ENCODE data around the gene UFSP2.

Gene UFSP2

DNA sequence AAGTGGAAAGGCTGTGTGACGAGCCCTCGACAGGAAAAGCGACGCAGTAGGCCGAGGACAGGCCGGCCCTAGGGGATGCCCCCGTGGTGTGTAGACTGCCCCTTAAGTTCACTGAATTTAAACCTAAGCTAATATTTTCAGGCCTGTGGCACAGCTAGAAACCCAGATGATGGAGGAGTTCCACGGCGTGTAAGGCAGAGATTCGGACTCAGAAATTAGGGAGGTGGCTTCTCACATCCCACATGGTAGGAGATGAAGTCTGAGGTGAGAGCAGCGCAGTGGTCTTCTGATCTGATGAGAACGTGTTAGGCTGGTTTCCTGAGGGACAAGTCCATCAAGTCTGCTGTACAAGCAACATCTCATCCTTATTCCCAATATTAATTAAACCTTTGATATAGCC, 37.8 kb downstream of the UFSP2 start:
- Histone ChIP-seq H3K27me3 (ENCODE audit: control insufficient read depth in 1 of 2, insufficient read depth in 2 of 2, low read length in 2 of 2) (no peaks in the 10 kb centered on the region), H3K9me3 (ENCODE audit: control insufficient read depth in 1 of 2, low read length in 2 of 2) (no peaks in the 10 kb centered on the region), H3K4me1 (ENCODE audit: control insufficient read depth in 1 of 2, insufficient read depth in 2 of 2, low read length in 2 of 2) (no peaks in the 10 kb centered on the region), H3K9ac (ENCODE audit: low read depth in 1 of 2, low read length in 2 of 2) (no peak overlapping the region), H3K36me3 (ENCODE audit: control insufficient read depth in 1 of 2, insufficient read depth in 2 of 2, low read length in 2 of 2) (no peaks in the 10 kb centered on the region), H3K27ac (ENCODE audit: low read depth, low read length) (no peak overlapping the region), H3K4me3 (ENCODE audit: low read depth in 1 of 2, low read length in 2 of 2) (no peak overlapping the region)

DNA sequence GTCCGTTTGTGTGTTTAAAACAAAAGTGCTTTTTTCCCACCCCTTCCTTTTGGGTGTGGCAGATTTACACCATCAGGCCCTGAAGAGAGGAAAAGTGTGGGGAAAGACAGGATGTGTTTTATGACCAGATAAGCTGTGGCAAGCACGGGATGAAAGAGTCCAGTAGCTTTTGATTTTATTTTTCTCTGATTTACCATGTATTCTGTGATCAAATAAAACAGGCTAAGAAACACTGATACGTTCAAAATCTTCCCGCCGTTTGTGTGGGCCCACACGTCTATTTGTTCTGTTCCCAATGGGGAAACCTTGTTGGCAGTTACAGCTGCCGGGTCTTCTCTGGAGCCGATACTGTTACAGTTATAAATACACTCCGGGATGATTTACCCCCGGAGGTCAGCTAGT, 40.8 kb downstream of the UFSP2 start:
- no peak overlapping the region for H3K27ac ChIP-seq (ENCODE audit: low read depth, low read length)
- no peaks in the 10 kb centered on the region for H3K4me1 ChIP-seq (ENCODE audit: control insufficient read depth in 1 of 2, insufficient read depth in 2 of 2, low read length in 2 of 2)
- no peak overlapping the region for H3K4me3 ChIP-seq (ENCODE audit: low read depth in 1 of 2, low read length in 2 of 2)
- no peaks in the 10 kb centered on the region for H3K36me3 ChIP-seq (ENCODE audit: control insufficient read depth in 1 of 2, insufficient read depth in 2 of 2, low read length in 2 of 2)
- no peak overlapping the region for H3K9ac ChIP-seq (ENCODE audit: low read depth in 1 of 2, low read length in 2 of 2)
- no peaks in the 10 kb centered on the region for H3K27me3 ChIP-seq (ENCODE audit: control insufficient read depth in 1 of 2, insufficient read depth in 2 of 2, low read length in 2 of 2)
- H3K9me3 ChIP-seq (ENCODE audit: control insufficient read depth in 1 of 2, low read length in 2 of 2): peaks cover 0 to 2% of the 10 kb centered on the region in 2 donors

DNA sequence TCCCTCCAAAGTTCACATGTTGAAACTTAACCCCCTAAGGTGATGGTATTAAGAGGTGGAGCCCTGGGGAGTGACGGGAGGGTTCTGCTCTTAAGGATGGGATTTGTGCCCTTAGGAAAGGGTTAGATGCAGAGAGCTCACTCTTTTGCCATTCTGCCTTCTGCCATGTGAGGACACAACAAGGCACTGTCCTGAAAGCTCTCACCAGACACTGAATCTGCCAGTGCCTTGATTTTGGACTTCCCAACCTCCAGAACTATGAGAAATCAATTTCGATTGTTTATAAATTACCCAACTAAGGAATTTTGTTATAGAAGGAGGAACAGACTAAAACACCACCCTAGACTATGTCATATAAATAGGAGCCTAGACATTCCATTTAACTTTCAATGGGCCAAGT, 41.7 kb downstream of the UFSP2 start:
- H3K9ac ChIP-seq (ENCODE audit: low read depth in 1 of 2, low read length in 2 of 2): no peak overlapping the region
- peaks cover 0 to 2% of the 10 kb centered on the region in 2 donors for H3K9me3 ChIP-seq (ENCODE audit: control insufficient read depth in 1 of 2, low read length in 2 of 2)
- H3K27ac ChIP-seq (ENCODE audit: low read depth, low read length): no peak overlapping the region
- H3K36me3 ChIP-seq (ENCODE audit: control insufficient read depth in 1 of 2, insufficient read depth in 2 of 2, low read length in 2 of 2): no peaks in the 10 kb centered on the region
- H3K4me1 ChIP-seq (ENCODE audit: control insufficient read depth in 1 of 2, insufficient read depth in 2 of 2, low read length in 2 of 2): no peaks in the 10 kb centered on the region
- no peaks in the 10 kb centered on the region for H3K27me3 ChIP-seq (ENCODE audit: control insufficient read depth in 1 of 2, insufficient read depth in 2 of 2, low read length in 2 of 2)
- no peak overlapping the region for H3K4me3 ChIP-seq (ENCODE audit: low read depth in 1 of 2, low read length in 2 of 2)

DNA sequence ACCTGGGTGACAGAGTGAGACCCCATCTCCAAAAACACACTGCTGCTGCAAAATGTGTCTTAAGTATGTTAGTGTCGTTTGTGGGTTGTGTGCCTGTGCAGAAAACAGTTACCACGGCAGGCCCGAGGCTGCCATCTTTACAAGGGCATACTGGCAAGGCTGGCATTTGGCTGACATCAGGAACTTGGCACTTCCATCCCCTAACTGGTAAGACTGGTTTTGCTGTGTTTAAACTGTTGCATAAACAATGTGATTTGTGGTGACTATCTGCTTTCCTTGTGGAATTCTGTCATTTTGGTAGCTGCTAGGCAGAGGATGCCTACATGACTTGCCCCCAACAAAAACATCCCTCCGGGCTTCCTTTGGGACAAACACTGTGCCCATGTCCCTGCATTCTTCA, 42.3 kb downstream of the UFSP2 start:
- Histone ChIP-seq H3K4me1 (ENCODE audit: control insufficient read depth in 1 of 2, insufficient read depth in 2 of 2, low read length in 2 of 2) (no peaks in the 10 kb centered on the region), H3K9ac (ENCODE audit: low read depth in 1 of 2, low read length in 2 of 2) (no peak overlapping the region), H3K9me3 (ENCODE audit: control insufficient read depth in 1 of 2, low read length in 2 of 2) (peaks cover 0 to 2% of the 10 kb centered on the region in 2 donors), H3K27me3 (ENCODE audit: control insufficient read depth in 1 of 2, insufficient read depth in 2 of 2, low read length in 2 of 2) (no peaks in the 10 kb centered on the region), H3K27ac (ENCODE audit: low read depth, low read length) (no peak overlapping the region), H3K36me3 (ENCODE audit: control insufficient read depth in 1 of 2, insufficient read depth in 2 of 2, low read length in 2 of 2) (no peaks in the 10 kb centered on the region), H3K4me3 (ENCODE audit: low read depth in 1 of 2, low read length in 2 of 2) (no peak overlapping the region)

DNA sequence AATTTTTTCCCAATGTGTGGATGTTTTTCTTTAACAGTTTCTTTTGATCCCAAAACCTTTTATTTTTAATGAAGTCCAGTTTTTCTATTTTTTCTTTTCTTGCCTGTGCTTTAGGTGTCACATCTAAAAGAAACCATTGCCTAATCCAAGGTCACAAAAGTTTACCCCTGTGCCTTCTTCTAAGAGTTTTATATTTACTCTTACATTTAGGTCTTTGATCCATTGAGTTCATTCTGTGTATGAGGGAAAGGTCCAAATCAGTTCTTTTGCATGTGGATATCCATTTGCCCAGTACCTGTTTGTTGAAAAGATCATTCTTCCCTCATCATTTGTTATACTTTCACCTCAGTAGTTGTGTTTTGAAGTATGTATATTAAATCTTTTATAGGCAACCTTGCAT, 43.0 kb downstream of the UFSP2 start:
- Histone ChIP-seq H3K27me3 (ENCODE audit: control insufficient read depth in 1 of 2, insufficient read depth in 2 of 2, low read length in 2 of 2) (no peaks in the 10 kb centered on the region), H3K27ac (ENCODE audit: low read depth, low read length) (no peak overlapping the region), H3K4me1 (ENCODE audit: control insufficient read depth in 1 of 2, insufficient read depth in 2 of 2, low read length in 2 of 2) (no peaks in the 10 kb centered on the region)

DNA sequence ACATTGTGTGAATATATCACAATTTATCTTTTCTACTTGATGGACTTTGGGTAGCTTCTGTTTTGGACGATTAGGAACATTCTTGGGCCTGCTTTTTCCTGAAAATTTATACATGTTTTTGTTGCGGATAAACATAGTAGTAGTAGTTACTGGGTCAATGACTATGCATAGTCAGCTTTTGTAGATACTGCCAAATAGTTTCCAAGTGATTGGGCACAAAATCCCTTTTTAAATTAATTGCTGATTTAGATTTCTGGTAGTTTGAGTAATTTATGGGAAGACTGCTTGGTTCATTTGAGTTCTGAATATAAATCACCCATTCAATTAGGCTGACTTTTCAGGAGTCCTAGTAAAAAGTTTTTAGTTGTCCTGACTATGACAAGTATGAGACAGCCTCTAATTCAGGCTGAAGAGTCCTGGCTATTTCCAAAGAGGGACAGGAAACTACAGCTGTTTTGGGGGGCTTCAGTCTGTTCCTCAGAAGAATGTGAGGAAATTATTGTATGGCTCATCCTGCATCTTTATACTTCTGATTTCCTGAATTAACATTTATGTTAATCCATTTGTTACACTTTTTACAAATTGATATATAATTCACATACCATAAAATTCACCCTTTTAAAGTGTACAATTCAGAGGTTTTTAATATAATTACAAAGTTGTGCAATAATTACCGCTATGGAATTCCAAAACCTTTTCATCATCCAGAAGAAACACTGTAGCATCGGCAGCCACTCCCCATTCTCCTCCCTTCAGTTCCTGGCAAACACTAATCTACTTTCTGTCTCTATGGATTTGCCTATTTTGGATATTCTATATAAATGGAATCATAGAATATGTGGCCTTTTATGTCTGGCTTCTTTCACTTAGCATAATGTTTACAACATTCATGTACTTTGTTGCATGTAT, 44.2 kb downstream of the UFSP2 start:
- no peaks in the 10 kb centered on the region for H3K27me3 ChIP-seq (ENCODE audit: control insufficient read depth in 1 of 2, insufficient read depth in 2 of 2, low read length in 2 of 2)
- no peaks in the 10 kb centered on the region for H3K4me1 ChIP-seq (ENCODE audit: control insufficient read depth in 1 of 2, insufficient read depth in 2 of 2, low read length in 2 of 2)
- no peaks in the 10 kb centered on the region for H3K36me3 ChIP-seq (ENCODE audit: control insufficient read depth in 1 of 2, insufficient read depth in 2 of 2, low read length in 2 of 2)
- peaks cover 0 to 2% of the 10 kb centered on the region in 2 donors for H3K9me3 ChIP-seq (ENCODE audit: control insufficient read depth in 1 of 2, low read length in 2 of 2)
- H3K9ac ChIP-seq (ENCODE audit: low read depth in 1 of 2, low read length in 2 of 2): no peak overlapping the region
- H3K27ac ChIP-seq (ENCODE audit: low read depth, low read length): no peak overlapping the region
- no peak overlapping the region for H3K4me3 ChIP-seq (ENCODE audit: low read depth in 1 of 2, low read length in 2 of 2)

More for the DNA sequence above, 43.0 kb downstream of the UFSP2 start:
- Histone ChIP-seq H3K9me3 (ENCODE audit: control insufficient read depth in 1 of 2, low read length in 2 of 2) (peaks cover 0 to 2% of the 10 kb centered on the region in 2 donors), H3K36me3 (ENCODE audit: control insufficient read depth in 1 of 2, insufficient read depth in 2 of 2, low read length in 2 of 2) (no peaks in the 10 kb centered on the region), H3K9ac (ENCODE audit: low read depth in 1 of 2, low read length in 2 of 2) (no peak overlapping the region), H3K4me3 (ENCODE audit: low read depth in 1 of 2, low read length in 2 of 2) (no peak overlapping the region)

DNA sequence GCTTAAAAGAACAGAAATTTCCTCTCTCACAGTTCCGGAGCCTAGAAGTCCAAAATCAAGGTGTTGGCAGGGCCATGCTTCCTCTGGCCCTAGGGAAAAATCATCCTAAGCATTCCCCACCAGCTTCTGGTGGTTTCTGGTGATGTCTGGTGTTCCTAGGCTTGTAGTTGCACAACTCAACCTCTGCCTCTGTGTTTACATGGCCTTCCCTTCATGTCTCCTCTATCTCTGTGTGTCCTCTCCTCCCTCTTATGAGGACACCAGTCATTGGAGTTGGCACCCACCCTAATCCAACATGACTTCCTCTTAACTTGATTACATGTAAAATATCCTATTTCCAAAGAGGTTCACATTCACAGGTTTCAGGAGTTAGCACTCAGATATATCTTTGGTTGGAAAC, 45.4 kb downstream of the UFSP2 start:
- Histone ChIP-seq H3K9me3 (ENCODE audit: control insufficient read depth in 1 of 2, low read length in 2 of 2) (peaks cover 0 to 2% of the 10 kb centered on the region in 2 donors), H3K4me1 (ENCODE audit: control insufficient read depth in 1 of 2, insufficient read depth in 2 of 2, low read length in 2 of 2) (no peaks in the 10 kb centered on the region), H3K9ac (ENCODE audit: low read depth in 1 of 2, low read length in 2 of 2) (no peak overlapping the region), H3K27me3 (ENCODE audit: control insufficient read depth in 1 of 2, insufficient read depth in 2 of 2, low read length in 2 of 2) (no peaks in the 10 kb centered on the region), H3K27ac (ENCODE audit: low read depth, low read length) (no peak overlapping the region), H3K36me3 (ENCODE audit: control insufficient read depth in 1 of 2, insufficient read depth in 2 of 2, low read length in 2 of 2) (no peaks in the 10 kb centered on the region), H3K4me3 (ENCODE audit: low read depth in 1 of 2, low read length in 2 of 2) (no peak overlapping the region)

DNA sequence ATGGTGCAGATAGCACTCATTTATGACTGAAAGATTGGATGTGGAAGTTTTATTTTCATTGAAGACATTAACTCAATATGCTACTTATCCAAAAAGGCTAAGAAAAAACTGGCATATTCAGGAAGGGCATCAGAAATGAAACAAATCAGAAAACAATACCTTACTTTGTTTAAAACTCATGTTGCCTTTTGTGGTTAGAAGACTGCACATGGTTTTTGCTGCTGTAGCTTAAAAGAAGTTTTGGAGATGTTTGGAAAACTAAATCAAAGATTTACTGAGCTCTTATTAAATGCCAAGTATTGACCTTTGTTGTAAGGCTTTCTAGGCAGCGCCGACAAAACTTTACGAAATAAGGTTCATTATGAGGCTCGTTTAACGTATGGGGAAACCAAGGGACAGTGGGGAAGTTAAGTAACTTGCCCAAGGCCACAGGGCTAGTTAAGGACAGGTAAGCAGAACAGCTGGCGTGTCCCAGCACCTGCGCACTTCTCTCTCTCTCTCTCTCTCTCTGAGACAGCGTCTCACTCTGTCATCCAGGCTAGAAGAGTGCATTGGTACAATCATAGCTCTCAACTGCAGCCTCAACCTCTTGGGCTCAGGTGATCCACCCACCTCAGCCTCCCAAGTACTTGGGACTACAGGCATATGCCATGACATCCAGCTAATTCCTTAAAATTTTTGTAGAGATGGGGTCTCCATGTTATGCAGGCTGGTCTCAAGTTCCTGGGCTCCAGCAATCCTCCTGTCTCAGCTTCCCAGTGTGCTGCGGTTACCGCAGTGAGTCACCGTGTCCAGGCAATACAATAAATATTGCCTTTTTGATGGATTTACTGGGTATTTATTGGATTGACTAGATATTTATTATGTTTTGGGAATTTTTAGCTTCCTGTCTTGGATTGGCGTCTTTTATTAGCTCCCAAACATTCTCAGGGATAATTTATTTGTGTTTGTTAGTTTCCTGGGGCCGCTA, 46.2 kb downstream of the UFSP2 start:
- H3K27me3 ChIP-seq (ENCODE audit: control insufficient read depth in 1 of 2, insufficient read depth in 2 of 2, low read length in 2 of 2): no peaks in the 10 kb centered on the region
- H3K4me3 ChIP-seq (ENCODE audit: low read depth in 1 of 2, low read length in 2 of 2): no peak overlapping the region
- peaks cover 0 to 2% of the 10 kb centered on the region in 2 donors for H3K9me3 ChIP-seq (ENCODE audit: control insufficient read depth in 1 of 2, low read length in 2 of 2)
- H3K27ac ChIP-seq (ENCODE audit: low read depth, low read length): no peak overlapping the region
- H3K4me1 ChIP-seq (ENCODE audit: control insufficient read depth in 1 of 2, insufficient read depth in 2 of 2, low read length in 2 of 2): no peaks in the 10 kb centered on the region
- no peaks in the 10 kb centered on the region for H3K36me3 ChIP-seq (ENCODE audit: control insufficient read depth in 1 of 2, insufficient read depth in 2 of 2, low read length in 2 of 2)
- H3K9ac ChIP-seq (ENCODE audit: low read depth in 1 of 2, low read length in 2 of 2): no peak overlapping the region

DNA sequence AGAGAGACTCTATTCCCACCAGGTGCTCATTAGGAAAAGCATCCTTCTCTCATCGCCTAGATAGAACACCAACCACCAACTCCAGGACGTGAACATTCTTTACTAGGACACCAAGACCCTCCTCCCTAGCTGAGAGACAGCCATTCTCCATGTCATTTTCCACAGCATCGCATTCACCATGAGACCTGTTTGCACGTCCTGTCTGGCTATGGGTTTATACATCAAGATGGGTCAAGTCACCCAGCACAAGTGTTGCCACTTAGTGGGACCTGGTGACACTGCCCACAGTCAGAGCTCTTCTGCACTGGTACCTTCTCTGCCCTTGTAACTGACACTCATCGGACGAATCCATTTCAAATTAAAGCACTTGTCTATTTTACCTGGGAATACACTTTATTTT, 47.5 kb downstream of the UFSP2 start:
- no peaks in the 10 kb centered on the region for H3K27me3 ChIP-seq (ENCODE audit: control insufficient read depth in 1 of 2, insufficient read depth in 2 of 2, low read length in 2 of 2)
- no peaks in the 10 kb centered on the region for H3K4me1 ChIP-seq (ENCODE audit: control insufficient read depth in 1 of 2, insufficient read depth in 2 of 2, low read length in 2 of 2)
- peaks cover 0 to 2% of the 10 kb centered on the region in 2 donors for H3K9me3 ChIP-seq (ENCODE audit: control insufficient read depth in 1 of 2, low read length in 2 of 2)

DNA sequence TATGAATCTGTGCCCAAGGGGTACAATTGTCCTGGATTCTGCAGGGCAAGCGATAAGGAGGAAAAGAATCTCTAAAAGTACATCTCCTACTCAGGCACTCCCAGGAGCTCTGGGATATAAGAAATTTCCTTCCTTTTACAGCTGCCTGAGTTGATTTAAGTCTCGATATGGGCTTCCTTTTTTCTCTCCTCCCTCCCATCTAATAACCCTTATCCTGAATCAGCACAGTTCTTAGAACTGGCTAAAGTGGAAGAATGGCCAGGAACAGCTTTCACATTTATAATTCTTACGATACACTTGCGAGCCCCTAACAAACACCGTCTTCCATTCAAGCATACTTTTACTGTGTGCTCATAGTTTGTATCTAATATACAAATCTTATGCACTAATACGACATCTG, 51.2 kb downstream of the UFSP2 start:
- Histone ChIP-seq H3K27ac (ENCODE audit: low read depth, low read length) (no peak overlapping the region), H3K27me3 (ENCODE audit: control insufficient read depth in 1 of 2, insufficient read depth in 2 of 2, low read length in 2 of 2) (no peaks in the 10 kb centered on the region), H3K4me3 (ENCODE audit: low read depth in 1 of 2, low read length in 2 of 2) (no peak overlapping the region), H3K9ac (ENCODE audit: low read depth in 1 of 2, low read length in 2 of 2) (no peak overlapping the region), H3K9me3 (ENCODE audit: control insufficient read depth in 1 of 2, low read length in 2 of 2) (no peaks in the 10 kb centered on the region), H3K36me3 (ENCODE audit: control insufficient read depth in 1 of 2, insufficient read depth in 2 of 2, low read length in 2 of 2) (peaks cover 0 to 6% of the 10 kb centered on the region in 2 donors), H3K4me1 (ENCODE audit: control insufficient read depth in 1 of 2, insufficient read depth in 2 of 2, low read length in 2 of 2) (no peaks in the 10 kb centered on the region)

More for the DNA sequence above, 47.5 kb downstream of the UFSP2 start:
- H3K27ac ChIP-seq (ENCODE audit: low read depth, low read length): no peak overlapping the region
- no peak overlapping the region for H3K9ac ChIP-seq (ENCODE audit: low read depth in 1 of 2, low read length in 2 of 2)
- H3K4me3 ChIP-seq (ENCODE audit: low read depth in 1 of 2, low read length in 2 of 2): no peak overlapping the region
- H3K36me3 ChIP-seq (ENCODE audit: control insufficient read depth in 1 of 2, insufficient read depth in 2 of 2, low read length in 2 of 2): no peaks in the 10 kb centered on the region

Data from duodenal mucosa (tissue), 2 donors.